Thyroid gland (tissue), 4 donors: ENCODE results near the gene CPN2. TPM values are rescaled to one million over a fixed set of nuclear protein-coding genes. Genes with fewer than 3 reads are reported as not detected.

ENCODE experiments used
- DNase-seq, 2 donors: peaks; one replicate each; pipeline ENCODE4 v3.0.0-alpha.2; 2019
- H3K27ac ChIP-seq, 3 donors: fragments of 200-600 bp; sonication (generic); 1 replicate in 2 of 3; 2 replicates in 1 of 3; pipeline ENCODE4 v1.5.1; 2016 to 2019; ENCODE audit warnings: mild to moderate bottlenecking in 1 of 3, moderate library complexity in 1 of 3
- H3K27me3 ChIP-seq: fragments of 200-600 bp; sonication (generic); one replicate; pipeline ENCODE4 v1.5.1; 2019
- H3K36me3 ChIP-seq, 2 donors: fragments of 200-600 bp; sonication (generic); one replicate each; pipeline ENCODE4 v1.5.1; 2016 to 2019
- H3K4me1 ChIP-seq, 2 donors: fragments of 200-600 bp; sonication (generic); one replicate each; pipeline ENCODE4 v1.5.1; 2017 to 2019
- H3K4me3 ChIP-seq, 3 donors: fragments of 200-600 bp; sonication (generic); replicated peaks in 1 of 3; 1 replicate in 2 of 3; 2 replicates in 1 of 3; pipeline ENCODE4 v1.5.1; 2016; ENCODE audit warnings: mild to moderate bottlenecking in 1 of 3
- H3K9me3 ChIP-seq: fragments of 200-600 bp; sonication (generic); one replicate; pipeline ENCODE4 v1.5.1; 2017
- CTCF ChIP-seq, 6 experiments: fragments of 200-600 bp in 3 of 6; fragments of 450-650 bp in 3 of 6; sonication (generic) in 3 of 6; IDR thresholded peaks; one replicate each; pipeline ENCODE4 v1.5.1; 2016 to 2019; ENCODE audit warnings: antibody characterized with exemption in 6 of 6, mild to moderate bottlenecking in 2 of 6, inconsistent platforms in 1 of 6, moderate library complexity in 1 of 6
- POLR2A ChIP-seq, 2 donors: fragments of 450-650 bp; IDR thresholded peaks; one replicate each; pipeline ENCODE4 v1.6.1; 2017; ENCODE audit warnings: antibody characterized with exemption in 2 of 2, mild to moderate bottlenecking in 2 of 2, moderate library complexity in 1 of 2
- WGBS, 2 donors: methylation state at CpG; one replicate each; pipeline ENCODE4 v1.1.5; 2017; 5-methylcytosine and 5-hydroxymethylcytosine counted together
- intact Hi-C: fragments of 100-400 bp; cut with DNase I; formaldehyde crosslinking; loops from one replicate; pipeline ENCODE4 v1.15.1; 2023
- total RNA-seq, 4 donors: library from RNA; depleted of rRNA; stranded (reverse); fragments of >200 nt; gene quantifications; one replicate each; pipeline ENCODE4 v1.2.3, GENCODE V29; 2016

Gene CPN2
- total RNA-seq, 4 donors from 2014 or later, result not detected

GRCh38 chr3:194325424-194326153 is 25.5 kb downstream of the CPN2 start:
- H3K9me3 ChIP-seq, result no peaks in the 10 kb centered on the region
- no peak overlapping the region for H3K27ac ChIP-seq
- H3K4me1 ChIP-seq, result peaks cover 21 to 27% of the 10 kb centered on the region in 2 donors
- no peak for DNase-seq
- whole genome bisulfite sequencing, 2 donors, result 83 to 93% methylated on average over 6 to 11 of the region's 15 CpGs
- H3K4me3 ChIP-seq, result no peak overlapping the region
- no peaks in the 10 kb centered on the region for H3K36me3 ChIP-seq
- intact Hi-C loops, result no loop called here
- H3K27me3 ChIP-seq, result no peaks in the 10 kb centered on the region
- TF ChIP-seq CTCF (IDR thresholded peaks at IDR 0.05), result no peak
- TF ChIP-seq POLR2A (IDR thresholded peaks at IDR 0.05), result no peak

- 92 to 95% methylated on average over 3 of the region's 3 CpGs for WGBS, 2 donors
- peaks cover 13 to 20% of the 10 kb centered on the region in 2 donors for H3K4me1 ChIP-seq
- H3K9me3 ChIP-seq, result no peaks in the 10 kb centered on the region
- H3K4me3 ChIP-seq, result no peak overlapping the region
- H3K27me3 ChIP-seq, result no peaks in the 10 kb centered on the region
- intact Hi-C loops, result no loop called here
- H3K36me3 ChIP-seq, result no peaks in the 10 kb centered on the region
- no peak overlapping the region for H3K27ac ChIP-seq
- TF ChIP-seq CTCF (IDR thresholded peaks at IDR 0.05) (no peak), POLR2A (IDR thresholded peaks at IDR 0.05) (no peak)
- DNase-seq, result no peak
Measured at GRCh38 chr3:194324823-194325327, 26.3 kb downstream of the CPN2 start.

- DNase-seq, result no peak
- intact Hi-C loops, result no loop called here
- H3K27ac ChIP-seq, result no peak overlapping the region
- 63 to 79% methylated on average over 30 to 39 of the region's 39 CpGs for WGBS, 2 donors
- H3K9me3 ChIP-seq, result no peaks in the 10 kb centered on the region
- no peak overlapping the region for H3K4me3 ChIP-seq
- H3K36me3 ChIP-seq, result no peaks in the 10 kb centered on the region
- peaks cover 10 to 13% of the 10 kb centered on the region in 2 donors for H3K4me1 ChIP-seq
- TF ChIP-seq POLR2A (IDR thresholded peaks at IDR 0.05) (no peak), CTCF (IDR thresholded peaks at IDR 0.05) (no peak)
- H3K27me3 ChIP-seq, result no peaks in the 10 kb centered on the region
Measured at GRCh38 chr3:194323785-194324735, 27.1 kb downstream of the CPN2 start.

- Histone ChIP-seq H3K4me3 (no peak overlapping the region), H3K4me1 (peaks cover 10 to 13% of the 10 kb centered on the region in 2 donors), H3K9me3 (no peaks in the 10 kb centered on the region), H3K36me3 (no peaks in the 10 kb centered on the region), H3K27ac (no peak overlapping the region), H3K27me3 (no peaks in the 10 kb centered on the region)
- no peak for DNase-seq
- TF ChIP-seq POLR2A (IDR thresholded peaks at IDR 0.05) (no peak), CTCF (IDR thresholded peaks at IDR 0.05) (no peak)
- 84 to 86% methylated on average over 18 of the region's 18 CpGs for WGBS, 2 donors
- intact Hi-C loops, result no loop called here
Measured at GRCh38 chr3:194322678-194323211, 28.4 kb downstream of the CPN2 start.
